NCI-H1436 (cell line): ENCODE data around the gene HMCN2.

Experiments
- DNase-seq: peaks from one replicate; lab custom pipeline; 2025; lab: John Stamatoyannopoulos, UW

The HMCN2 gene

DNA sequence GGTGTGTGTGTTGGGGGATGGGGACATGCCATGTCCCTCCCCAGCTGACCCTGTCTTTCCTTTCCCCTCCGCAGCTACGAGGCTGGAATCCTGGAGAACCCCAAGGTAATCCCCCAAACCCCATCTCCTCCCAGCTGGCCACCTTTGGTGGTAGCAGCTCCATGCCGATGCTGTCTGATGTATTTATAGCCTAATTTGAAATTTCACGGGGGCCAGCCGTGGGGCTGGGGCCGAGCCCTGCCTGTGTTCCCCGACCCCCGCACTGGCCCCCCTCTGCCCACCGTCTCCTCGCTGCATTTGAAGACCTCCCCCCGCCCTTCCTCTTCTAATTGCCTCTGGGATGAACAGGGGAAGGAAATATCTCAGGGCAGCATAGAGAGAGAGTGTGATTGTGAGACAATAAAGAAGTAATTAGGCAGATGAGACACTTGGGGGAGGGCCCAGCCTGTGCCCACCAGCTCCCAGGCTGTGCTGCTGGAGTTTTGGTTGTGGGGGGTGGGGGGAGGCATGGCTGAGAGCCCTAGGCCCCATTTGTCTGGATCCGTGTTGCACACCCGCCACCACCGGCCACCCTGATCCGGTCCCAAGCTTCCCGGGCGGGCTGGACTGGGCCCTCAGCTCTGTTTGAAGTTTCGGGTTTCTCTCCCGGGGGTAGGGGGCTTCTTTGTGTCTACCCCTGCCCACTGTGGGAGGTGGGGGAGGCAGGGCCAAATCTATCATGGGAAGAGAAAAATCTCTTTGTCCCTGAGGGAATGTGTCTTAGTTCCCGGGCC, 206.0 kb downstream of the HMCN2 start:
- no peak for DNase-seq

DNA sequence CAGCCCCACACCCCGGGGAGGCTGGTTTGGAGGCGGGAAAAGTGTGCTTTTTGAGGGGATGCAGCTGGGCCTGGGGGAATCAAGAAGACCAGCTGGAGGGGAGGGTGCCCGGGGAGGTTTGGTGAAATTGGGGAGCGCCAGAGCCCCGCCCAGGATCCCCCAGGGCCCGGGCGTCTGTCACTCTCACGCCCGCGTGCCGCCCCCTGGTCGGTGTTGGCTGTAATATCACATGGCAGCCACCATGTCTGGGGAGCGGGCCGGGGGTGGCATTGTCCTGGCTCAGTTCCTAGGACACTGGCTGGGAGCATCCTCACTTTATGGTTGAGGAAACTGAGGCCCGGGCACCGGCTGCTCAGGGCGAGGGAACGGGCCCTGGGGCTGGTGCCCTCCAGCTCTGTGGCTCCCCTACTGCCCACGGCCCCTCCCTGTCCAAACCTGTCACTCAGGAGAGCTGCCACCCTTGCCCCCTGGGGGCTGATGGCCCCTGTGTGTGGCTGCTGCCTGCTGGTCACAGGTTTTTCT, 206.7 kb downstream of the HMCN2 start:
- DNase-seq = no peak

DNA sequence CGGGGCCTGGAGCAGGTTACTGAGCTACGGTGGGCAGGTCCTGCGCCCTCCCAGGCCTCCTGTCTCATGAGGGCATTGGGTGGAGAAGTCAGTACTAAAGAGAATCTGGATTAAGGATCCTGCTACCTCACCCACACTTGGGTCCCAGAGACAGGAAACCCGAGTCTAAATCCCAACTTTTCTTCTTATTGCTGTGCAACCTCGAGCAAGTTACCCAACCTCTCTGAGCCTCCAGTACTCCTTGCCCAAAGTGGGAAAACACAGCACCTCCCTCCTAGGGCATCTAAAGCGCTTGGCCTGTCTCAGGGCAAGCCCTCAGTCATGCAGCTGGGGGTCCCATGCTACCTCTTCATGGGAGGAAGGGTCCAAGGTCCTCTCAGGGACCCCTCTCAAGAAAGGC, 207.4 kb downstream of the HMCN2 start:
- no peak for DNase-seq

DNA sequence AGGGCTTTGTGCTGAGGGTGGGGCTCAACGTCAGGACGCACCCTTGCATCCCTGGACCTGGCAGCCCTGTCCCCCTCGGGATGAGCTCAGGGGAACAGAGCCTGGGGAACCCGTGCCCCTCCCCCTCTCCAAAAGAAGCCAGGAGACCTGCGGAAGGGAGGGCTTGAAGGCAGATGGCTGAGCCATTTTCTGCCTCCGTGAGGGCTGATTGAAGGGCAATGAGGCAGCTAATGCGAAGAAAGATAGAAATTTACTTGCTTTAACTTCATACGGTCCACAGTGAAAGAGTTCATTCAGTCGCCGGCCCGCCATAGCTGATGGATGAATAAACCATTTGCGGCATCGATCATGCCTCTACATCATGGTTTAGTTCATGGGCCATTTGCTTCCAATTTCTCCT, 208.0 kb downstream of the HMCN2 start:
- no peak for DNase-seq

DNA sequence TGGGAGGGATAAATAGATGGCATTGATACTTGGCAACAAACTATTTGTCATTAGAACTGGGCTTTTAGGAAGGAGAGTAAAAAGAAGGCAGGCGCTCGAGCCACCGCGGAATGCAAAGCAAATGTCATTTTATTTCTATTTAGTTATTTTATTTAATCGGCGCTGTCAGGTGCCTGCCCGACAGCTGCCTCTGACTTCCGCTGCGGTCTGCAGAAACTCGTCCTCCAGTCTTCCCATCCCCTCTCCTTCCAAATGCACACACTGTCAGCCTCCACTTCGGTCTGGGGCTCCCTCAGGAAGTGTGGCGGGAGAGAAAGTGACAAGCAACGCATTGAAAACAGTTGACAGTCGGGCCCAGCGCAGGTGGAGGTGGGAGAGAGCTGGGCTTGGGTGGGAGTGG, 208.5 kb downstream of the HMCN2 start:
- DNase-seq = no peak

DNA sequence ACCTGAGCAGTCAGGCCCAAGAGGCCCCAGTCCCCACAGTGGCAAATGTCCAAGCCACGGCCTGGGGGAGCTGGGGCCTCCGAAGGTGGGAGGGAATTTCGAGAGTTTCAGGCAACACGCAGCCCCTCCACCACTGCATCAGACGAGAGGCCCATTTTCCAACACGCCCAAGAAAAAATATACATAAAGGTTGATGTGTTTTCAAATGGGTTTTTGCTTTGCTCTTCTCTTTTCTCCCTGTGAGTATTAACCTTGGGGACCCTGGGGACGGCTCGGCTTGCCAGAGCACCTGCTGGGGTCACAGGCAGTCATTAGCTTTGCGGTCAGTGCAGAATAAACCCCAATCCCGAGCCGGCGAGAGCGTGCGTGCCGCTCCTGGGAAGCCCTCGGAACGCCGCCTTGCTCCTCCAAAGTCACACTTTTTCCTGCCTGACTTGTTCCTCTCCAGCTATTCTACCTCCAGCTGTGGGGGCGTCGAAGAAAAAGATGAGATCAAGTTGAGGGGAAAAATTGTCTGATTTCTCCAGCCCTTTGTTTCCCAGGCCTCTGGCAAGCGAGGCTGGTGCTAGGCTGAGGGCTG, 210.7 kb downstream of the HMCN2 start:
- no peak for DNase-seq

DNA sequence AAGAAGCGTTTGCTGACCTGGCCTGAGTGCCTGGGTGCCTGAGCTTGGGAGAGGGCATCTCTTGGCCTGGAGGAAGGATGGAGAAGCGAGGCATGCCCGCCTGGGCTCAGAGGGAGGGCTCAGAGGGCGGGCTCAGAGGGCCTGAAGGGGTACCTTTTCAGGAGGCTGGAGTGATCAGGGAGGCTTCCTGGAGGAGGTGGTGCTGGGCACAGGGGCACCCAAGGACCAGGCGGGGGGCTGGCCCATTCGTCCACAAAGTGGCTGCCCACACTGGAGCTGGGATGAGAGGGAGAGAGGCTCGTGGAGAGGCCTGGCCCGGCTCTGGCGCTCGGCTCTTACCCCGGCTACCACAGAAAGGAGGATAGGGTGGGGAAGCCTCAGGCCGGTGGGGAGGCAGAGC, 212.0 kb downstream of the HMCN2 start:
- DNase-seq = no peak

DNA sequence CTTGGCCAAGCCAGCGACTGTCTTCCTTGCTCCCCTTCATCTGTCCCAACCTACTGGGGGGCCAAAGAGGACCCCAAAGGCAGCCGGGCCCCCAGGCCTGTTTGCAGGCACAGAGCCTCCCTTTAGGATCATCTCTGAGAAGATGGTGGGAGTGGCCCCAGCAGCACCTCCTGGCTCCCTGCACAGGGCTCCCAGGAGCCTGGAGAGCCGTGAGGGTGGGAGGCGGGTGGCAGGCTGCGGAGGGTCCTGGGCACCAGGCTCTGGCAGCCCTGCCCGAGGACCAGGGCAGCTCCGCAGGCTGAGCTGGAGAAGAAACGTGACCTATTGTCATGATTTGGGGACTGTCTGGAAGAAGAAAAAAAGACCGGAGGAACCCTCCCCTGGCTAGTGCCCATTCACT, 212.6 kb downstream of the HMCN2 start:
- no peak for DNase-seq

DNA sequence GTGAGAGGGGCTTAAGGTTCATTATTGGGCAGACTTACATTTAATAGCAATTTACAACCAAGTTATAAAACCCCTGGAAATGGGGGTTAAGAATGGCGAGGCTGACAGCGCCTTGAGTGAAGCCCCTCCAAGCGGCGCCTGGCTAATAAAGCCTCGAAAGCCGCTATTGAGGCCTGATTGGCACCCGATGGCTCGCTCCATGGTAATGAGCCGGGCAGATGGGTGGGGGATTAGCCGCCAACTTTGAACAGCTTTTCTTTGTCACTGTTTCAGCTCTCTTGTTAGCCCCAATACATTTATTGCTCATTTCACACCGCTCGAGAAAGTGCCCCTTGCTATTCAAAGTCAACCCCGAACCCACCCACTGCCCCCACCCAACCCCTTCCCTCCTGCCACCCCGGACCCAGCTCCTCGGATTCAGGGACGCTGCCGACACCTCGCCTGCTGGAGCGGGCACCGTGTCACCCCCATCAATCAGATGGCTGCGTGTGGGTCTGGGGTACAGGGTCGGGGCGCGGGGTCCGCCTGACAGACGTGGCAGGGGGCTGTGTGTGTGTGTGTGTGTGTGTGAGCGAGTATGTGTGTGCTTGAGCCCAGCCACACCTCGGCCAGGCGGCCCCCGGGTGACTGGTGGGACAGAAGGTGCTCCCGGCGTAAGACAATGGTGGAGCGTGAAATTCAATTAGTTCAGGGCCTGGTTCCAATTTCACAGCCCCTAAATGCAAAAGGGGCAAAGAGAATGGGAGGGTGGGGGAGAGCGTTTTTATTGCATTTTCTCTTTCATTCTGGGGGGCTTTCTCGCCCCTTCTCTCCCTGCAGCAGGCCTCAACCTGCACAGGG, 213.4 kb downstream of the HMCN2 start:
- no peak for DNase-seq

DNA sequence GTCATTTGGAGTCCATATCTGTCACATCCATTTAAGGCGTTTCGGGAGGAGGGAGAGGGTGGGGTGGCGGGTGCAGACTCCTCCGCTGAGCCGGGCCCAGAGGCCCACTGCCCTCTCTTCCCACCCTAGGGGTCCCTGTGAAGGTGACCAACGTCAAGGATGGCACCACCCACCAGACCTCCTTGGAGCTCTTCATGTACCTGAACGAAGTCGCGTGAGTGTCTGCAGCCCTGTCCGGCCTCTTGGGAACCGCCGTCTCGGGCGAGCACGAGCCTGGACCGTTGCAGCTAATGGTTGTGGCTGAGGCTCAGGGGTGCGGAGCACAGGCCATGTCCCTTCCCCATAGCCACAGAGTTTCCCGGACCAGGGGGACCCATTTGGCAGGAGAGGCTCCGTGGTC, 214.0 kb downstream of the HMCN2 start:
- no peak for DNase-seq

DNA sequence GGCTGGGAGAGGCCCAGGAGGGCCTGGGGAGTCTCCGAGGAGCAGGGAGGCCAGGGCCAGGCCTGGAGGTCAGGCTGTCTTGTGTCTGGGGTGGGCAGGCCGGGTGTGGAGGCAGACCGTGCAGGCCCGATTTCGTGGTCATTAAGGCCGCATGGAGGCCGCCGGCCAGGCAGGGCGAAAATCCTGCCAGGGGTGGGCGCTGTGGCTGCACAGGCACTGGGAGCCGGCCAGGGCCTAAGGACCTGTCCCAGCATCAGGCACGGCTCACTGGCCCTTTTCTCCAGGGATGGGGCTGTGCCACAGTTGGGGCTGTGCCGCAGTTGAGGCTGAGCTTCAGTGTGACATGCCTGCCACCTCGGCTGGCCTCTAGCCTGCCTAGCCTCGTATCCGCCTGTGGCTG, 215.1 kb downstream of the HMCN2 start:
- no peak for DNase-seq

DNA sequence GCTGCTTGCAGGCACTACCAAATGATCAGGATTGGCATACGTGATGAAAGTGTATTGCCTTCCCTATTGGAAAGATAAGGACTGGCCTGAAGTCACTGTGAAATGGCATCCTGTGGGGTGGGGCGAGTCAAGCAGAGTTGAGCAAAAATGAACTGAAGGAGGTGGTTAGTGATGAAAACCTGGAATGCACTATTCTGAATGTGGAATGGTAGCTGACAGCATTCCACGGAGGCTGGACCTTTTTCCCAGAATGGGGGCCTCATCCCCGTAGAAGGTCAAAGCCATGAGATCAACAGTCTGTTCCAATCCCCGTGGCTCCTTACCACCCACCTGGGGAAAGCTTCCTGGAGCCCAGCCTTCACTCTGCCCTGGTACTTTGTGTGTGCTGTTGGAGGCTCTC, 216.9 kb downstream of the HMCN2 start:
- no peak for DNase-seq

DNA sequence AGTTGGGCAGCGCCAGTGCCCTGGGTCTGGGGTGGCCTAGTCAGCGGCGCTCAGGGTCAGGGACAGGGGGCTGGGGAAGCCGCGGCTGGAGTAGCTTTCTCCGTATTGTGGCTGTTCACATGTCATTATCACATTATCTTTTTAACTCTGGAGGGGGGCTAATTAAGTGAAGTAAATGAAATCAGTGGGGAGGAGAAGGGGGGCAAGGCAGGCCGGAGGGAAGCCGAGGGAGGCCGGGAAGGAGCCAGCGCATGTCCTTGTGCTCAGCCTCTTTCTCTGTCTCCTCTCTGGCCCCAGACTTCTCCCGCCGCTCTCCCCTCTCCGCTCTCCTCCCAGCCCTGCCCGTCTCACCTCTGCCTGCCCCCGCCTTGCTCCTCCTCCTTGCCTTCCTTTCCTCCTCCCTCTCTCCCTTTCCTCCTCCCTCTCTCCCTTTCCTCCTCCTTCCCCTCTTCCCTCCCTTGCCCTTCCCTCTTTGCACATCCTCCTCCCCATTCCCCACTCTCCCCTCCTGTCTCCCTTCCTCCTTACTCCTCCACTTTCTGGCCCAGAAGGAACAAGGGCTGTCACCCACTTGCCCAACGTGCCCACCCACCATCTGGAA, 217.9 kb downstream of the HMCN2 start:
- DNase-seq = peak; percentile 16
